Keratinocyte (primary cell): ENCODE measurements around the gene CBX8. TPM values are rescaled to one million over a fixed set of nuclear protein-coding genes. Genes with fewer than 3 reads are reported as not detected.

ENCODE experiments used
- DNase-seq: peaks from one replicate; pipeline ENCODE4 v3.0.0-alpha.2; 2011; ENCODE audit warnings: low read depth, missing footprints, low spot score
- FAIRE-seq: peaks from 2 replicates; lab custom pipeline; 2011; peaks lifted over from hg19 to GRCh38; lab: Jason Lieb, UNC
- H2AFZ ChIP-seq: 2 replicates; pipeline ENCODE4 v1.6.0; 2012; ENCODE audit warnings: low read length, control low read depth, inconsistent platforms; ENCODE audit not compliant: control insufficient read depth
- H3K27ac ChIP-seq: 2 replicates; pipeline ENCODE4 v1.5.1; 2011; ENCODE audit warnings: low read length; ENCODE audit not compliant: control insufficient read depth, insufficient read depth
- H3K27me3 ChIP-seq: 3 replicates; pipeline ENCODE4 v1.6.0; 2011; ENCODE audit warnings: low read length; ENCODE audit not compliant: control insufficient read depth, insufficient read depth; ENCODE audit errors: extremely low read depth
- H3K36me3 ChIP-seq, 2 experiments: 2 replicates in 1 of 2; 3 replicates in 1 of 2; pipeline ENCODE4 v1.5.1; 2011; ENCODE audit warnings: low read length in 2 of 2, mild to moderate bottlenecking in 1 of 2; ENCODE audit not compliant: control insufficient read depth in 2 of 2, insufficient read depth in 2 of 2; ENCODE audit errors: extremely low read depth in 1 of 2
- H3K4me1 ChIP-seq: 3 replicates; pipeline ENCODE4 v1.5.1; 2011; ENCODE audit warnings: low read length; ENCODE audit not compliant: control insufficient read depth, insufficient read depth; ENCODE audit errors: extremely low read depth
- H3K4me2 ChIP-seq: 3 replicates; pipeline ENCODE4 v1.6.0; 2011; ENCODE audit warnings: low read depth, low read length; ENCODE audit not compliant: control insufficient read depth, insufficient read depth; ENCODE audit errors: extremely low read depth
- H3K4me3 ChIP-seq, 3 experiments: fragments of 200-600 bp in 1 of 3; sonication (generic) in 1 of 3; 2 replicates in 2 of 3; 3 replicates in 1 of 3; pipeline ENCODE4 v1.5.1; 2011 to 2016; ENCODE audit warnings: low read length in 3 of 3, mild to moderate bottlenecking in 3 of 3, control low read depth in 2 of 3, inconsistent platforms in 1 of 3, low read depth in 1 of 3, mixed read lengths in 1 of 3, mixed run types in 1 of 3, moderate library complexity in 1 of 3; ENCODE audit not compliant: control insufficient read depth in 2 of 3, insufficient read depth in 2 of 3; ENCODE audit errors: extremely low read depth in 1 of 3
- H3K79me2 ChIP-seq: 2 replicates; pipeline ENCODE4 v1.6.0; 2012; ENCODE audit warnings: low read length; ENCODE audit not compliant: control insufficient read depth, insufficient read depth
- H3K9ac ChIP-seq: 3 replicates; pipeline ENCODE4 v1.6.0; 2011; ENCODE audit warnings: low read length; ENCODE audit not compliant: control insufficient read depth, insufficient read depth; ENCODE audit errors: extremely low read depth
- H3K9me1 ChIP-seq: 3 replicates; pipeline ENCODE4 v1.6.0; 2011; ENCODE audit warnings: low read length; ENCODE audit not compliant: control insufficient read depth, insufficient read depth; ENCODE audit errors: extremely low read depth
- H3K9me3 ChIP-seq: 2 replicates; pipeline ENCODE4 v1.5.1; 2012; ENCODE audit warnings: low read depth, low read length; ENCODE audit not compliant: control insufficient read depth
- H4K20me1 ChIP-seq: 3 replicates; pipeline ENCODE4 v1.6.0; 2011; ENCODE audit warnings: low read length; ENCODE audit not compliant: control insufficient read depth, insufficient read depth; ENCODE audit errors: extremely low read depth
- CTCF ChIP-seq, 3 experiments: IDR thresholded peaks in 1 of 3; conservative IDR thresholded peaks in 1 of 3; optimal IDR thresholded peaks in 1 of 3; 2 replicates in 2 of 3; 3 replicates in 1 of 3; pipeline versions ENCODE3 to v1.5.1; 2011; ENCODE audit warnings: low read length in 3 of 3, mild to moderate bottlenecking in 3 of 3, moderate library complexity in 2 of 3, control low read depth in 1 of 3, inconsistent platforms in 1 of 3; ENCODE audit not compliant: insufficient read depth in 2 of 3; ENCODE audit errors: extremely low read depth in 1 of 3
- EZH2 ChIP-seq: IDR thresholded peaks from one replicate; pipeline ENCODE4 v1.6.1; 2012; ENCODE audit warnings: inconsistent platforms, mild to moderate bottlenecking, low read length, moderate library complexity
- dilution Hi-C: fragments of 300-500 bp; cut with MboI; formaldehyde crosslinking; loops from one replicate; pipeline ENCODE4 v1.7.0; 2020; ENCODE audit warnings: low sequenced_read_pairs; ENCODE audit not compliant: extremely low pct_ligation_motif_present
- polyA plus RNA-seq, 5 experiments: library from polyadenylated mRNA; depleted of rRNA in 3 of 5; stranded (reverse) in 3 of 5; stranded (forward) in 1 of 5; unstranded in 1 of 5; fragments of >200 nt; gene quantifications; 1 replicate in 1 of 5; 2 replicates in 3 of 5; 3 replicates in 1 of 5; pipeline versions ENCODE4 v1.2.1 to v1.2.3, GENCODE V29; 2011 to 2012; ENCODE audit warnings: missing spikeins in 2 of 5, low read depth in 1 of 5, low replicate concordance in 1 of 5

CBX8 gene
- polyA plus RNA-seq, 1 donor (not counting 4 experiments of a cell fraction or from before 2014, with no cell fraction given): 0.49 TPM

DNA sequence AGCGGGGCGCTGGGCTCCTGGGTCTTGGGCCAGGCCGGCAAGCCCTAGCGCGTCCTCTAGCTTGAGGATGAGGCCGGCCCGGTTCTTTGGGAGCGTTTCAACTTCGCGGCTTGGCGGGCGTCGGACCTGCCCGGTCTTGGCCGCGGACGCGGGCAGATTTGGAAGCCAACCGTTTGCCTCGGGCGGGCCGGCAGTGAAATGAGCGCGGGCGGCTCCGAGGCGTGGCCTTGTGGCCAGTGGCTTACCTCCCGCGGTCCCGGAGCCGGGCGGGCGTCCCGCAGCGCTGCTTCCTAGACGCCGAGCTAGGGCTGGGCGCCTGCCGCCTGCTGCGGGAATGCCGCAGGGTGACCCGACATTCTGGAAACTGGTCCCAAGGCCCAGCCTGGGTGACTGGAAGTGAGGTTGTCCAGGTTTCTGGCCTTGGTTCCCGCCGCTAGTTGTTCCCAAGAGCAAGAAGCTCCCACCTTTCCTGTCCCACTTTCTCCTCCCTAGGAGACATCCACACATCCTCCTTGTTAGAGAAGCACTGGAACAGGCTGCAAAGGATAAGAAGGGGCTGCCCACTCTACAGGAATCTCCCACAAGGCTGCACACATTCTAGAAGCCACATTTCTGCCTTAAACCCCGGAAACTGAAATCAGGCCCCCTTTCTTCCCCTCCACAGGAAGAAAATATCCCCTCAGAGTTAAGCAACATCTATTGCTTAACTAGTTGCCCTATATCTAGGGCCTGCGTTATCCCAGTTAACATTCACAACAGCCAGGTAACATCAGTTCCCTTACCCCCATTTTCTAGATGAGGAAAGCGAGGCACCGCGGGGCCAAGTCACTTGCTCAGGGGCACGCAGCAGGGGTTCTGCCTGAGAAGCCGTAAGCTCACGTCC is 4.5 kb upstream of the CBX8 start:
- H3K9me3 ChIP-seq: no peaks in the 10 kb centered on the region
- no peak overlapping the region for H2AFZ ChIP-seq
- H3K9ac ChIP-seq: no peak overlapping the region
- no peak overlapping the region for H3K27ac ChIP-seq
- H3K9me1 ChIP-seq: no peaks in the 10 kb centered on the region
- dilution Hi-C loops: no loop called here
- no peaks in the 10 kb centered on the region for H3K36me3 ChIP-seq
- no peaks in the 10 kb centered on the region for H3K79me2 ChIP-seq
- H3K4me3 ChIP-seq: peak overlapping the region in 2 of 3 experiments; percentile 13 to 56
- TF ChIP-seq CTCF (optimal IDR thresholded peaks at IDR 0.05 in 1 of 3, IDR thresholded peaks at IDR 0.05 in 1 of 3, conservative IDR thresholded peaks at IDR 0.05 in 1 of 3; ENCODE audit: extremely low read depth in 1 of 3, insufficient read depth in 2 of 3, low read length in 3 of 3): no peak
- peak; percentile 94 for TF ChIP-seq EZH2
- FAIRE-seq (no peak), DNase-seq (no peak)
- peaks cover 88% of the 10 kb centered on the region for H3K27me3 ChIP-seq
- peak overlapping the region; percentile 79 for H3K4me2 ChIP-seq
- H3K4me1 ChIP-seq: peaks cover 34% of the 10 kb centered on the region
- peaks cover 1% of the 10 kb centered on the region for H4K20me1 ChIP-seq

DNA sequence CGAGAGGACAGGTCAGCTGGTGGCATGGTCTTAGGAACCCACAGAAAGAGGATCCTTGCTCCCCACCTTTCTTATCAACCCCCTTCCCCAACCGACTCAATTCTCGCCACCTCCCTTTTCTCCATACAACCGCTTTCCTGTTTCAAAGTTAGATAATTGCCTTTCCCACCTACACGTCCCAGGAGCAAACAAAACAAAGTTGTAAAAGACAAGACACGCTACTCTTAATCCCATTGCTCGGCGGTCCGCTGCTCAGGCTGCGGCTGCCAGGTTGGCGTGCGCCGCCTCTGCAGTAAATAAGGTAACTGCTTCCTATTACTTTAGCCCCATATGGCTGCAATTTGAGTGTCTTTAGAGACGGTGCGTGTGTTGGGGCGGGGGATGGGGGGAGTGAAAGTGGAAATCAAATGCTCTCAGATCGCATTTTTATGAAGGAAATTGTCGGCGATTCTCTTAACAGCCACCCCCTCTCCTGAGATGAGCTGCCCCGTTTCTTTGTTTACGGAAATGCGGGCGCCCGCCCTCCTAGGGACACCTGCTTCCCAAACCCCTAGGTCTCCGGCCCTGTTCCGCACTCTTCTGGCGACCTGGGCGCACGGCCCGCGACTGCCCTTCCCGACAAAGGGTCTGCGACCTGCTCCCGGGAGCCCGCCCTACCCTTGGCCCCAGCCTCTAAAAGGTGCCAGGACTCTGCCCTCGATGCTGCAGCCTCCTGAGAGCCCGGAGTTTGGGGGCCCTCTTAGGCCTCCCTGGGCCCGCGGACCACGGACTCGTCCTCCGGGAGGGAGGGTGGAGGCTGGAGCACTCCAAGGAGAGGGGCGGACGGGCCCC is 3.7 kb upstream of the CBX8 start:
- H3K36me3 ChIP-seq: no peaks in the 10 kb centered on the region
- H3K27ac ChIP-seq: no peak overlapping the region
- no peaks in the 10 kb centered on the region for H3K9me1 ChIP-seq
- no peaks in the 10 kb centered on the region for H3K9me3 ChIP-seq
- no peak for TF ChIP-seq CTCF (optimal IDR thresholded peaks at IDR 0.05 in 1 of 3, IDR thresholded peaks at IDR 0.05 in 1 of 3, conservative IDR thresholded peaks at IDR 0.05 in 1 of 3; ENCODE audit: extremely low read depth in 1 of 3, insufficient read depth in 2 of 3, low read length in 3 of 3)
- no peak for TF ChIP-seq EZH2
- H3K9ac ChIP-seq: no peak overlapping the region
- FAIRE-seq: no peak
- peaks cover 42% of the 10 kb centered on the region for H3K4me1 ChIP-seq
- no peaks in the 10 kb centered on the region for H4K20me1 ChIP-seq
- peak overlapping the region; percentile 6 for H2AFZ ChIP-seq
- peaks cover 79% of the 10 kb centered on the region for H3K27me3 ChIP-seq
- dilution Hi-C loops: no loop called here
- peak overlapping the region; percentile 13 to 56 (median 29) for H3K4me3 ChIP-seq
- DNase-seq: no peak
- peak overlapping the region; percentile 79 for H3K4me2 ChIP-seq
- H3K79me2 ChIP-seq: no peaks in the 10 kb centered on the region
